Hematopoietic multipotent progenitor cell treated with erythropoietin and hydrocortisone succinate and interleukin-3 and kit ligand, for 4 days (in vitro differentiated cells): ENCODE data around the gene IL23R.
A peak's percentile ranks its signal among the peaks of the same experiment; 100 is the strongest.
"Not testable (repeated sequence)": the region's sequence is repeated elsewhere in the genome, so short reads cannot be mapped to it uniquely, and the experiment has no call there.

Experiments used
- DNase-seq: peaks from one replicate; pipeline ENCODE4 v3.0.0-alpha.2; 2015

Gene IL23R

GRCh38 chr1:67166196-67166595 lies at the start of gene IL23R:
TSS of gene IL23R (plus strand) at chr1:67166454. CDS start at chr1:67168121, 1,667 bp downstream.
- DNase-seq = no peak

GRCh38 chr1:67118191-67118590 lies 48.1 kb upstream of the IL23R start:
- no peak for DNase-seq

- DNase-seq = no peak
These were observed 47.6 kb upstream of the IL23R start for GRCh38 chr1:67118646-67119045.

- DNase-seq = no peak
These were observed 45.2 kb upstream of the IL23R start for GRCh38 chr1:67120855-67121619.

- no peak for DNase-seq
These were observed 41.8 kb upstream of the IL23R start for GRCh38 chr1:67124455-67124854.

- DNase-seq = no peak
These were observed 40.0 kb upstream of the IL23R start for GRCh38 chr1:67126111-67126746.

- no peak for DNase-seq
These were observed 39.3 kb upstream of the IL23R start for GRCh38 chr1:67126974-67127373.

GRCh38 chr1:67130673-67131072 lies 35.6 kb upstream of the IL23R start:
- DNase-seq = no peak

GRCh38 chr1:67133177-67133576 lies 33.1 kb upstream of the IL23R start:
- DNase-seq = peak; percentile 79

- peak; percentile 80 for DNase-seq
These were observed 31.6 kb upstream of the IL23R start, which contains the start of gene C1orf141 for GRCh38 chr1:67134695-67135094. TSS of gene C1orf141 (minus strand) at chr1:67134970. CDS start at chr1:67127240, 7,730 bp downstream.

- peak; percentile 66 for DNase-seq
These were observed 30.9 kb upstream of the IL23R start for GRCh38 chr1:67135354-67135753.

- peak; percentile 31 for DNase-seq
These were observed 28.9 kb upstream of the IL23R start for GRCh38 chr1:67137307-67137753.

GRCh38 chr1:67138813-67139499 lies 27.3 kb upstream of the IL23R start:
- DNase-seq = no peak

- no peak for DNase-seq
These were observed 25.8 kb upstream of the IL23R start for GRCh38 chr1:67140460-67140859.

GRCh38 chr1:67141832-67142231 lies 24.4 kb upstream of the IL23R start:
- DNase-seq = peak; percentile 82

GRCh38 chr1:67142931-67143330 lies 23.3 kb upstream of the IL23R start:
- no peak for DNase-seq

GRCh38 chr1:67143966-67144365 lies 22.3 kb upstream of the IL23R start:
- DNase-seq = no peak

- peak; percentile 68 for DNase-seq
These were observed 21.6 kb upstream of the IL23R start for GRCh38 chr1:67144696-67145095.

GRCh38 chr1:67146101-67146500 lies 20.2 kb upstream of the IL23R start:
- DNase-seq = no peak

- DNase-seq = no peak
These were observed 19.7 kb upstream of the IL23R start for GRCh38 chr1:67146539-67146938.

GRCh38 chr1:67147973-67148372 lies 18.3 kb upstream of the IL23R start:
- not testable (repeated sequence) for DNase-seq

GRCh38 chr1:67148516-67149178 lies 17.6 kb upstream of the IL23R start:
- no peak for DNase-seq

- peak; percentile 96 for DNase-seq
These were observed 17.0 kb upstream of the IL23R start for GRCh38 chr1:67149179-67149770.
